MM.1S (cell line): ENCODE results near the gene ACHE.

Experiments
- CTCF ChIP-seq: fragments of 300-600 bp; sonication (generic); IDR thresholded peaks from 2 replicates; pipeline ENCODE4 v1.5.1; 2016; ENCODE audit warnings: antibody characterized with exemption, low read length, mixed read lengths
- EZH2 ChIP-seq: fragments of 300-600 bp; sonication (generic); optimal IDR thresholded peaks from 2 replicates; pipeline ENCODE3; 2017; ENCODE audit warnings: low read depth, mild to moderate bottlenecking, antibody characterized with exemption, low read length, mixed read lengths
- EZH2phosphoT487 ChIP-seq: fragments of 300-600 bp; sonication (generic); IDR thresholded peaks from 2 replicates; pipeline ENCODE4 v1.6.1; 2018; ENCODE audit warnings: antibody characterized with exemption, low read length

- TF ChIP-seq CTCF (no peak), EZH2 (no peak), EZH2phosphoT487 (no peak)
Observed at GRCh38 chr7:100882785-100883526, 12.7 kb downstream of the ACHE start.
